ENCODE data around the gene EPYC. TPM values are rescaled to one million over a fixed set of nuclear protein-coding genes. Genes with fewer than 3 reads are reported as not detected.
A peak's percentile ranks its signal among the peaks of the same experiment; 100 is the strongest.

The EPYC gene
- total RNA-seq, 1 experiment from 2014 or later = 0.05 TPM

DNA sequence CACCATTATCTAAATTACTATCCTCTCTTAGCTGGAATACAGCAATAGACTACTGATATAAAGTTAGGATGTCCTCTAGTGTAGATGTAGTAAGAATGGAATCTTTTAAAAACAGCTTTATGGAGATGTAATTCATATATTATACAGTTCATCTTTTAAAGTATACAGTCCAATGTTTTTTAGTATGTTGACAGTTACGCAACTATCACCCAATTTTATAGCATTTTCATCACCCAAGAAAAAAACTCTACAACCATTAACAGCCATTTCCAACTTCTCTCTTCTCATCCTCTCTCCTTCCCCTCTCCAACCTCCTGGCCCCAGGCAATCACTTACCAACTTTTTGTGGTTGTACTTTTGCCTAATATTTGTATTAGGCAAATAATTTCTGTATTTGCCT, 22.6 kb downstream of the EPYC start:
- Histone ChIP-seq H3K9me3 (replicated peaks) (peaks cover 8% of the 10 kb centered on the region), H3K27ac (no peak overlapping the region), H3K4me1 (replicated peaks) (peaks cover 37% of the 10 kb centered on the region), H3K27me3 (replicated peaks) (no peaks in the 10 kb centered on the region), H3K36me3 (no peaks in the 10 kb centered on the region), H3K4me3 (no peak overlapping the region)
- no peak for DNase-seq (ENCODE audit: low read depth in 1 of 2, low spot score in 2 of 2)

DNA sequence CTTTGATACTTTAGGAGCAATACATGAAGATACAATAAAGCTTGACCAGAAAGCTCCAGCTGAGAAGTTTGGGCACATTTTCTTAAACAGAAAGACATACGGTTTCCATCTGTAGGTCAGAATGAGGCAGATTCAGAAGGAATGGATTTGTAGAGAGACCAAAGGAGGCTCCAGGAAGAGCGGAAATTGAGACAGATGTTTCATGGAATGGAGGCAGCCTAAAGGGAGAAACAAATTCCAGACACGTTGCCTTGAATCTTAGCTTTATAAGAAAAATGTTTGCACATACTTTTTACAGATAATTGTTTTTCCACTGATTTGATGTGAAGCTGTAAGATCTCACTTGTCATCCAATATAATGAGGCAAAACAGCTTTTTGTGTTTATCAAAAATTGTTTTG, 24.8 kb downstream of the EPYC start:
- peak; percentile 66 to 90 for DNase-seq (ENCODE audit: low read depth in 1 of 2, low spot score in 2 of 2)
- Histone ChIP-seq H3K36me3 (no peaks in the 10 kb centered on the region), H3K27ac (peak overlapping the region; percentile 1; the same call in 1 of the 2 replicates), H3K27me3 (replicated peaks) (no peaks in the 10 kb centered on the region), H3K9me3 (replicated peaks) (no peaks in the 10 kb centered on the region), H3K4me1 (replicated peaks) (peaks cover 30% of the 10 kb centered on the region), H3K4me3 (no peak overlapping the region)

GRCh38 chr12:90979019-90979418, 25.8 kb downstream of the EPYC start:
- DNase-seq (ENCODE audit: low read depth in 1 of 2, low spot score in 2 of 2) = peak; percentile 77 to 81
- Histone ChIP-seq H3K4me3 (no peak overlapping the region), H3K36me3 (no peaks in the 10 kb centered on the region), H3K27ac (0 out of 2 replicates have a peak overlapping the region, but pooled peaks have one; percentile 0), H3K4me1 (replicated peaks) (peaks cover 39% of the 10 kb centered on the region), H3K9me3 (replicated peaks) (no peaks in the 10 kb centered on the region), H3K27me3 (replicated peaks) (no peaks in the 10 kb centered on the region)

DNA sequence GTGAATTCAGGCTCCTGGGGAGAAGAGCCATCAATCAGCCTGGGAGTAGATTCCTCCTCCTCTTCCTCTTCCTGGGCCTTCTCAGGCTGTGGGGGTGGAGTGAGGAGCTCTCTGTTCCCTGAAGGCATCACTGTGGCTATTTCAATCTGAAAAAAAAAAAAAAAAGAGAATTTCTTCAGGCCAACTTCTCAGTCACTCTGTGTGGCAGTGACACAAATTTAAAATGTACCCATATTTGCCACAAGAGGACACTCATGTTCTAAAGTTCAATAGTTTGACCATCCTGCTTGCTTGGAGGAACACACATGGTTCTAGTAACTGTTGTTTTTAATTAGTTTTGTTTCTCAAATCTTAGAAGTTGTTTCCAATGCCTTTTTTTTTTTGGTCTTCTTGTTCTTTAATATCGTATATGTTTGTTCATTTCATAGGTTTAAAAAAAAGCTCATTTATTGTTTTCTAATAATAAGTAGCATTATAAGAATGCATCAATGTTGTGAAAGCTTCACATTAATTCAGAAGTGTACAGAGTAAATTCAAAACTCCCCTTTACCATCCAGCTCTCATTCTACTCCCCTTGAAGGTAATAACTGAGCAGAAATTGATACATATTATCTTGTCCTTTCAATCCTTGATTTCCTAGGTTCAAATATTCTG, 26.5 kb downstream of the EPYC start:
- DNase-seq (ENCODE audit: low read depth in 1 of 2, low spot score in 2 of 2) = peak; percentile 88 to 100
- 0 out of 2 replicates have a peak, but pooled peaks cover 4% of the 10 kb centered on the region for H3K9me3 ChIP-seq (replicated peaks)
- H3K4me3 ChIP-seq = no peak overlapping the region
- H3K27me3 ChIP-seq (replicated peaks) = no peaks in the 10 kb centered on the region
- peaks cover 47% of the 10 kb centered on the region for H3K4me1 ChIP-seq (replicated peaks)
- no peaks in the 10 kb centered on the region for H3K36me3 ChIP-seq
- peak overlapping the region; percentile 2 for H3K27ac ChIP-seq

GRCh38 chr12:90977224-90977623, 27.5 kb downstream of the EPYC start:
- no peaks in the 10 kb centered on the region for H3K36me3 ChIP-seq
- peaks cover 47% of the 10 kb centered on the region for H3K4me1 ChIP-seq (replicated peaks)
- H3K27ac ChIP-seq = no peak overlapping the region
- DNase-seq (ENCODE audit: low read depth in 1 of 2, low spot score in 2 of 2) = no peak
- no peaks in the 10 kb centered on the region for H3K27me3 ChIP-seq (replicated peaks)
- no peak overlapping the region for H3K4me3 ChIP-seq
- 0 out of 2 replicates have a peak, but pooled peaks cover 4% of the 10 kb centered on the region for H3K9me3 ChIP-seq (replicated peaks)

DNA sequence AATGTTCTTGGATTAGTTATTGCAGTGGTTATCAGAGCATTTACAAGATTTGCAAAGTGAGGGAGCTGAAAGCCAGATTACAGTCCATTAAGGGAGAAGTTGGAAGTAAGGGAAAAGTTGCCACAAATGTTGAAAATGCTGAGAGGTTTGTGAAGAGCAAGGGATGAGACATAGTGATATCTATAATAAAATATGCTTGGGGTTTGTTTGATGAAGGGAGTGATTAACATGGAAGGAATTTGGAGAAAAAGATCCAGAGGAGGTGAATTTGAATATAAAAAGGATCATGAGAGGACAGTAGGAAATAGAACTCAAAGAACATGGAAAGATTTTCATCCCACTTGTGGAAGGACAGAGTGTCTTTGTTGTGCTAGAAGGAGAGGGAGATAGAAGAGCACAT, 30.5 kb downstream of the EPYC start:
- H3K9me3 ChIP-seq (replicated peaks) = 0 out of 2 replicates have a peak, but pooled peaks cover 4% of the 10 kb centered on the region
- peak in 1 of 2 experiments; percentile 99 for DNase-seq (ENCODE audit: low read depth in 1 of 2, low spot score in 2 of 2)
- no peak overlapping the region for H3K4me3 ChIP-seq
- peak overlapping the region; percentile 36 for H3K27ac ChIP-seq
- H3K36me3 ChIP-seq = no peaks in the 10 kb centered on the region
- H3K27me3 ChIP-seq (replicated peaks) = no peaks in the 10 kb centered on the region
- H3K4me1 ChIP-seq (replicated peaks) = peaks cover 33% of the 10 kb centered on the region

DNA sequence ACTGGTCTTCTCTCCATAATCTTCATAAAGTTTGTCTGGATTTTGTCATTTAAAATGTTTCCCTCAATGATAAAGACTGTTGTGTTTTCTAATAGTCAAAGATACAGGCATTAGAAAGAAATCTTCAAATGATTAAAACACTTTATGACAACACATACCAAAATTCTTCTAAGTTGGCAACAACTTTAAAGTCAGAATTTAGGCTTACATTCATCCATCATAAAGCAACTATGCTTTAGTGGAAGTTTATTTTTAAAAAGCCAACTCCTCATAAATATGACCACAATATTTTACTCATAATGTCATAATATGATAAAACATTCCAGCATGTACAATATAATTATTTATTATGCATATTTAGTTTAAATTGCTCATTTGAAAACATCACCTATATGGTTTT, 32.5 kb downstream of the EPYC start:
- Histone ChIP-seq H3K9me3 (replicated peaks) (0 out of 2 replicates have a peak, but pooled peaks cover 4% of the 10 kb centered on the region), H3K27me3 (replicated peaks) (no peaks in the 10 kb centered on the region), H3K4me1 (replicated peaks) (peaks cover 21% of the 10 kb centered on the region), H3K4me3 (no peak overlapping the region), H3K36me3 (no peaks in the 10 kb centered on the region), H3K27ac (no peak overlapping the region)
- no peak for DNase-seq (ENCODE audit: low read depth in 1 of 2, low spot score in 2 of 2)

- peak; percentile 62 to 80 for DNase-seq (ENCODE audit: low read depth in 1 of 2, low spot score in 2 of 2)
- H3K27ac ChIP-seq = no peak overlapping the region
- H3K36me3 ChIP-seq = no peaks in the 10 kb centered on the region
- H3K27me3 ChIP-seq (replicated peaks) = no peaks in the 10 kb centered on the region
- H3K4me1 ChIP-seq (replicated peaks) = peaks cover 21% of the 10 kb centered on the region
- H3K9me3 ChIP-seq (replicated peaks) = 0 out of 2 replicates have a peak, but pooled peaks cover 4% of the 10 kb centered on the region
- H3K4me3 ChIP-seq = no peak overlapping the region
Observed at GRCh38 chr12:90970911-90971310, 33.9 kb downstream of the EPYC start.

GRCh38 chr12:90970471-90970870, 34.3 kb downstream of the EPYC start:
- Histone ChIP-seq H3K36me3 (no peaks in the 10 kb centered on the region), H3K4me1 (replicated peaks) (peaks cover 21% of the 10 kb centered on the region), H3K27me3 (replicated peaks) (no peaks in the 10 kb centered on the region), H3K9me3 (replicated peaks) (0 out of 2 replicates have a peak, but pooled peaks cover 4% of the 10 kb centered on the region), H3K27ac (no peak overlapping the region), H3K4me3 (no peak overlapping the region)
- DNase-seq (ENCODE audit: low read depth in 1 of 2, low spot score in 2 of 2) = peak in 1 of 2 experiments; percentile 83

DNA sequence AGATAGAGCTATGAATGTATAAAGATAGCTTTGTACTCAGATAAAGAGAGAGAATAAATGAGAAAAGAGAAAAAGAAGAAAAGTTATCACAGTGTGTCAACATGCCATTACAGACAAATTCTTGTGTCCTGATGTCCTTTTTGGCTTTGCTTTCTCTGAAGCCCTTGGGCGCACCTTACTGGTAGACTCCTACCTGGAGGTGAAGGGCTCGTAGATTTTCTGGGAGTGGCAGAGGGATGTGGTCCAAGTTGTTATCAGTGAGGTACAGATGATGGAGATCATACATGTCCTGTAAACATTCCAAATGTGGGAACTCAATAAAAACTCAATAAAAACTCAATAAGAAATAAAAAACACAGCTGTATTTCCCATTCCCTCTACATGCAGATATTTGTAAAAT, 34.9 kb downstream of the EPYC start:
- Histone ChIP-seq H3K9me3 (replicated peaks) (0 out of 2 replicates have a peak, but pooled peaks cover 4% of the 10 kb centered on the region), H3K4me1 (replicated peaks) (peaks cover 20% of the 10 kb centered on the region), H3K27ac (no peak overlapping the region), H3K27me3 (replicated peaks) (no peaks in the 10 kb centered on the region), H3K4me3 (no peak overlapping the region), H3K36me3 (no peaks in the 10 kb centered on the region)
- peak; percentile 57 to 83 for DNase-seq (ENCODE audit: low read depth in 1 of 2, low spot score in 2 of 2)

DNA sequence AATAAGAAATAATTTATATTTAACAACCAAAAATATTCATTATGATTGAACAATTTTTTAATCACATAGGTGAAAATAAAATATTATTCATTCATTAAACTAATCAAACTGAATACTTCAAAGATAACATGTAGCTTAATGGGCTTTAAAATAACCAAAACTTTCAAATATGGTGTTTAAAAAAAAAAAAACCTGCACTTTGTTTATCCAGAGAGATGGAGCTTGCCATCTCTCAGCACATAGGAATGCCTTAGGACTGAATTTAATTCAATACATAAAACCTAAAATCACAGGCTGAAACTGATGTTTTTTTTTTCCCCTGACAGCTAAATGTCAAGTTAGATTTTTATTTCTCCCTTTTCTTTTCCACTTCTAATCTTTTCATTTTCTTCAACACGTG, 35.4 kb downstream of the EPYC start:
- Histone ChIP-seq H3K36me3 (no peaks in the 10 kb centered on the region), H3K9me3 (replicated peaks) (0 out of 2 replicates have a peak, but pooled peaks cover 4% of the 10 kb centered on the region), H3K27ac (no peak overlapping the region), H3K27me3 (replicated peaks) (no peaks in the 10 kb centered on the region), H3K4me1 (replicated peaks) (peaks cover 15% of the 10 kb centered on the region), H3K4me3 (no peak overlapping the region)
- no peak for DNase-seq (ENCODE audit: low read depth in 1 of 2, low spot score in 2 of 2)

DNA sequence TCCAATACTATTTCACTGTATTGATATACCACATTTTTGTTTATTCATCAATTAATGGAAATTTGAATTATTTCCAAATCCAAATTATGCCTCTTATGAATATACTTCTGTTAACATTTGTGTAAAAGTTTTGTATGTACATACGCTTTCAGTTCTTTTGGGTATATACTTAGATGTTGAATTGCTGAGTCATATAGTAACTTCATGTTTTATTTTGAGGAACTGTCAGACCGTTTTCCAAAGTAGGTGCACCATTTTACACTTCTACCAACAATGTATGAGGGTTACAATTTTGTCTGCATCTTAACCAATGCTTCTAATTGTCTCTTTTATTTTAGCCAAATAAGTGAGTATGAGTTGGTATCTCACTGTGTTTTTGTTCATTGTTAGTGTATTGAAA, 39.6 kb downstream of the EPYC start:
- DNase-seq (ENCODE audit: low read depth in 1 of 2, low spot score in 2 of 2) = no peak
- H3K27ac ChIP-seq = no peak overlapping the region
- H3K27me3 ChIP-seq (replicated peaks) = no peaks in the 10 kb centered on the region
- no peaks in the 10 kb centered on the region for H3K9me3 ChIP-seq (replicated peaks)
- H3K4me3 ChIP-seq = no peak overlapping the region
- H3K4me1 ChIP-seq (replicated peaks) = peaks cover under 1% of the 10 kb centered on the region; the same call in 1 of the 2 replicates
- no peaks in the 10 kb centered on the region for H3K36me3 ChIP-seq

GRCh38 chr12:90964616-90965015, 40.2 kb downstream of the EPYC start:
- H3K4me1 ChIP-seq (replicated peaks) = no peaks in the 10 kb centered on the region
- no peaks in the 10 kb centered on the region for H3K9me3 ChIP-seq (replicated peaks)
- no peaks in the 10 kb centered on the region for H3K36me3 ChIP-seq
- H3K4me3 ChIP-seq = no peak overlapping the region
- peak; percentile 60 to 62 for DNase-seq (ENCODE audit: low read depth in 1 of 2, low spot score in 2 of 2)
- no peak overlapping the region for H3K27ac ChIP-seq
- H3K27me3 ChIP-seq (replicated peaks) = no peaks in the 10 kb centered on the region

DNA sequence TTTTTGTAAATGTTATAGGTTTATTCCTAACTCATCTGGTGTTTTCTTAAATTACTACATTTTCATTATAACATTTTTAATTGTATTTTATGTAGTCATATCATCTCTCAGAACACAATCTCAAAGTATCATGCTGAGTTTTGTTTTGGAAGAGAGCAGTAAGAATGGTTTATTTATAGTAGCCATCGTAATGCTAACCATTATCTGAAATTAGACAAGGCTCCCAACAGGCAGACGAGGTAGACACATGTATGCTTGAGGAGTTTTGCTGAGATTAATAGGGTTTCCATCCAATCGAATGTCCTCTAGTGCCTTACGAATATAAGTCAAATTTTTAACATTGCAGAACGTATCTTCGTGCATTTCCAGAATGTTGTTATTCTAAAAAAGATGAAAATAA, 40.8 kb downstream of the EPYC start:
- Histone ChIP-seq H3K27ac (no peak overlapping the region), H3K27me3 (replicated peaks) (no peaks in the 10 kb centered on the region), H3K4me3 (no peak overlapping the region), H3K4me1 (replicated peaks) (peaks cover 5% of the 10 kb centered on the region), H3K9me3 (replicated peaks) (no peaks in the 10 kb centered on the region), H3K36me3 (no peaks in the 10 kb centered on the region)
- peak in 1 of 2 experiments; percentile 57 for DNase-seq (ENCODE audit: low read depth in 1 of 2, low spot score in 2 of 2)
